Hepatocyte (in vitro differentiated cells): Measurements from ENCODE around the gene RBFOX1. TPM values are rescaled to one million over a fixed set of nuclear protein-coding genes. Genes with fewer than 3 reads are reported as not detected.

Experiments
- DNase-seq: peaks from one replicate; pipeline ENCODE4 v3.0.0-alpha.2; 2016; ENCODE audit warnings: low spot score
- H2AFZ ChIP-seq: fragments of 200-600 bp; sonication (generic); 2 replicates; pipeline ENCODE4 v1.6.0; 2016; ENCODE audit warnings: antibody characterized with exemption, mild to moderate bottlenecking
- H3K27ac ChIP-seq: fragments of 200-600 bp; sonication (generic); 2 replicates; pipeline ENCODE4 v1.5.1; 2016; ENCODE audit warnings: mild to moderate bottlenecking
- H3K27me3 ChIP-seq: fragments of 200-600 bp; sonication (generic); 2 replicates; pipeline ENCODE4 v1.6.1; 2016
- H3K36me3 ChIP-seq: fragments of 200-600 bp; sonication (generic); replicated peaks from 2 replicates; pipeline ENCODE4 v1.5.1; 2016; ENCODE audit warnings: low read depth; ENCODE audit not compliant: insufficient read depth
- H3K4me1 ChIP-seq: fragments of 200-600 bp; sonication (generic); 2 replicates; pipeline ENCODE4 v1.5.1; 2016; ENCODE audit warnings: mild to moderate bottlenecking, moderate library complexity; ENCODE audit not compliant: insufficient read depth
- H3K4me2 ChIP-seq: fragments of 200-600 bp; sonication (generic); 2 replicates; pipeline ENCODE4 v1.6.0; 2016
- H3K4me3 ChIP-seq: fragments of 200-600 bp; sonication (generic); 2 replicates; pipeline ENCODE4 v1.5.1; 2016; ENCODE audit warnings: mild to moderate bottlenecking
- H3K79me2 ChIP-seq: fragments of 200-600 bp; sonication (generic); 2 replicates; pipeline ENCODE4 v1.6.0; 2017; ENCODE audit warnings: mild to moderate bottlenecking
- H3K9me2 ChIP-seq: fragments of 200-600 bp; sonication (generic); replicated peaks from 2 replicates; pipeline ENCODE4 v1.6.0; 2017; ENCODE audit warnings: mild to moderate bottlenecking; ENCODE audit not compliant: insufficient read depth
- H3K9me3 ChIP-seq: fragments of 200-600 bp; sonication (generic); 2 replicates; pipeline ENCODE4 v1.5.1; 2016; ENCODE audit warnings: low read depth, mild to moderate bottlenecking
- H4K20me1 ChIP-seq: fragments of 200-600 bp; sonication (generic); 2 replicates; pipeline ENCODE4 v1.6.0; 2016; ENCODE audit warnings: mild to moderate bottlenecking; ENCODE audit not compliant: insufficient read depth, poor library complexity, severe bottlenecking
- EZH2 ChIP-seq: fragments of 200-600 bp; sonication (generic); IDR thresholded peaks from 2 replicates; pipeline ENCODE4 v1.6.1; 2016; ENCODE audit warnings: antibody characterized with exemption, mild to moderate bottlenecking, borderline replicate concordance
- EZH2phosphoT487 ChIP-seq: fragments of 200-600 bp; sonication (generic); IDR thresholded peaks from one replicate; pipeline ENCODE4 v1.6.1; 2018; ENCODE audit warnings: antibody characterized with exemption, mild to moderate bottlenecking, low read depth, moderate library complexity; ENCODE audit not compliant: unreplicated experiment, severe bottlenecking
- WGBS: methylation state at CpG from one replicate; pipeline ENCODE4 v1.1.6; 2016; ENCODE audit warnings: low lambda C conversion rate; ENCODE audit errors: missing lambda C conversion rate; 5-methylcytosine and 5-hydroxymethylcytosine counted together
- polyA plus RNA-seq: library from polyadenylated mRNA; unstranded; fragments of >200 nt; fragmentation: Nextera tagmentation; extraction: Ambion mirVana; gene quantifications from 2 replicates; pipeline ENCODE4 v1.2.1, GENCODE V29; 2016
- total RNA-seq: library from RNA; depleted of rRNA; stranded (reverse); fragments of >200 nt; gene quantifications from 2 replicates; pipeline ENCODE4 v1.2.3, GENCODE V29; 2014
- TF ChIP-seq, protein P1 (sequence below): fragments of 200-600 bp; sonication (generic); IDR thresholded peaks from 2 replicates; pipeline ENCODE4 v1.5.1; 2016; ENCODE audit warnings: antibody characterized with exemption, mild to moderate bottlenecking; ENCODE audit not compliant: poor library complexity

The RBFOX1 gene
- total and polyA plus RNA-seq, 2 experiments from 2014 or later = 1.00 to 1.2 TPM

GRCh38 chr16:7653746-7654461, 321.3 kb downstream of the RBFOX1 start:
- H3K36me3 ChIP-seq = no peaks in the 10 kb centered on the region
- H2AFZ ChIP-seq = no peak overlapping the region
- no peaks in the 10 kb centered on the region for H3K9me2 ChIP-seq
- H4K20me1 ChIP-seq = no peaks in the 10 kb centered on the region
- no peaks in the 10 kb centered on the region for H3K9me3 ChIP-seq
- no peak for DNase-seq
- H3K79me2 ChIP-seq = no peaks in the 10 kb centered on the region
- H3K4me3 ChIP-seq = no peak overlapping the region
- WGBS = 89% methylated on average over 10 of the region's 32 CpGs
- H3K27me3 ChIP-seq = no peaks in the 10 kb centered on the region
- no peak overlapping the region for H3K4me2 ChIP-seq
- H3K27ac ChIP-seq = no peak overlapping the region
- no peaks in the 10 kb centered on the region for H3K4me1 ChIP-seq
- TF ChIP-seq, protein P1, sequence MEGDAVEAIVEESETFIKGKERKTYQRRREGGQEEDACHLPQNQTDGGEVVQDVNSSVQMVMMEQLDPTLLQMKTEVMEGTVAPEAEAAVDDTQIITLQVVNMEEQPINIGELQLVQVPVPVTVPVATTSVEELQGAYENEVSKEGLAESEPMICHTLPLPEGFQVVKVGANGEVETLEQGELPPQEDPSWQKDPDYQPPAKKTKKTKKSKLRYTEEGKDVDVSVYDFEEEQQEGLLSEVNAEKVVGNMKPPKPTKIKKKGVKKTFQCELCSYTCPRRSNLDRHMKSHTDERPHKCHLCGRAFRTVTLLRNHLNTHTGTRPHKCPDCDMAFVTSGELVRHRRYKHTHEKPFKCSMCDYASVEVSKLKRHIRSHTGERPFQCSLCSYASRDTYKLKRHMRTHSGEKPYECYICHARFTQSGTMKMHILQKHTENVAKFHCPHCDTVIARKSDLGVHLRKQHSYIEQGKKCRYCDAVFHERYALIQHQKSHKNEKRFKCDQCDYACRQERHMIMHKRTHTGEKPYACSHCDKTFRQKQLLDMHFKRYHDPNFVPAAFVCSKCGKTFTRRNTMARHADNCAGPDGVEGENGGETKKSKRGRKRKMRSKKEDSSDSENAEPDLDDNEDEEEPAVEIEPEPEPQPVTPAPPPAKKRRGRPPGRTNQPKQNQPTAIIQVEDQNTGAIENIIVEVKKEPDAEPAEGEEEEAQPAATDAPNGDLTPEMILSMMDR = no peak
- no peak for TF ChIP-seq EZH2phosphoT487
- TF ChIP-seq EZH2 = no peak

DNA sequence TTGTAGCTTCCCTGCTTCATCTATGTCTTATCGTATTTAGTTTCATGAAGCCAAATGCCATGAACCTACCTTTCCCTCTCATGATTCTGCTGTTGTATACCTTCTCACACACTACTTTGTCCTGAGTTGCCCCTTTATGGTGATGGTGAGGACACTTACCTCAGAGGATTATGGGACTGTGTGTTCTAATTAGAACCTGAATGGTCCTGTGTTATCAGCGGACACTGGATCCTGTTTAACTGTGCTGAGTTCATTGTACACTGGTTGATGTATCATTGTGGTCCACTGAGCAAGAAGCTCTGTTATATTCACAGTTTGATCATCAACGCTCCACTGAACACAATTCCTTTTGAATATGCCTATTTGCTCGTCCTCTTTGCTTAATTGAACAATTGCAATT, 343.0 kb downstream of the RBFOX1 start:
- Histone ChIP-seq H3K9me2 (no peaks in the 10 kb centered on the region), H3K4me2 (no peak overlapping the region), H3K27me3 (no peaks in the 10 kb centered on the region), H3K9me3 (no peaks in the 10 kb centered on the region), H4K20me1 (no peaks in the 10 kb centered on the region), H3K4me1 (no peaks in the 10 kb centered on the region), H3K79me2 (no peaks in the 10 kb centered on the region), H3K36me3 (no peaks in the 10 kb centered on the region), H3K27ac (no peak overlapping the region), H2AFZ (no peak overlapping the region), H3K4me3 (no peak overlapping the region)
- WGBS = 91% methylated on average over 4 of the region's 4 CpGs
- no peak for DNase-seq
- TF ChIP-seq, protein P1 = no peak
- no peak for TF ChIP-seq EZH2phosphoT487
- TF ChIP-seq EZH2 = no peak

DNA sequence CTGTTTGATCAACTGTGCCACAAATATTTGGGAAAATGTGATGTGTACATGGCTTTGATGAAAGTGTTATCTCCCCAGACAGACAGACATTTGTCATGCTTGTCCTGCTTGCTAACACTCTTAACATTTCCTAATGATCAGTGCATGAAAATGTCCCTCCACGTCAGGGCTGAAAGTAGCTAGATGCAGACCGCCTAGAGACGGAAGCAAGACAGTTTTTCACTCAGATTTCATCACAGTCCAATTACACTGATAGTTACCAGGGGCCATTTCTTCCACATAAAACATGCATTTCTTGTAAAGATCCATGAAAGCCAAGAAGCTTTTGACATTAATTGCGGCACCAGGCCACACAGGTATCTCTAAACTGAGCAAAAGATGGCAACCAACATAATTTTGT, 347.7 kb downstream of the RBFOX1 start:
- WGBS = 71% methylated on average over 4 of the region's 4 CpGs
- Histone ChIP-seq H3K27ac (no peak overlapping the region), H3K36me3 (no peaks in the 10 kb centered on the region), H2AFZ (no peak overlapping the region), H3K4me3 (no peak overlapping the region), H3K27me3 (peaks cover 6% of the 10 kb centered on the region), H3K79me2 (no peaks in the 10 kb centered on the region), H3K4me1 (no peaks in the 10 kb centered on the region), H3K4me2 (no peak overlapping the region), H4K20me1 (no peaks in the 10 kb centered on the region), H3K9me3 (no peaks in the 10 kb centered on the region), H3K9me2 (no peaks in the 10 kb centered on the region)
- DNase-seq = no peak
- TF ChIP-seq, protein P1 = no peak
- TF ChIP-seq EZH2 = no peak
- TF ChIP-seq EZH2phosphoT487 = no peak

- Histone ChIP-seq H3K27ac (no peak overlapping the region), H3K4me1 (no peaks in the 10 kb centered on the region), H3K4me2 (no peak overlapping the region), H3K27me3 (peaks cover 16% of the 10 kb centered on the region), H2AFZ (no peak overlapping the region), H4K20me1 (no peaks in the 10 kb centered on the region), H3K9me2 (no peaks in the 10 kb centered on the region), H3K36me3 (no peaks in the 10 kb centered on the region), H3K4me3 (no peak overlapping the region), H3K79me2 (no peaks in the 10 kb centered on the region), H3K9me3 (no peaks in the 10 kb centered on the region)
- no peak for DNase-seq
- no peak for TF ChIP-seq EZH2
- TF ChIP-seq EZH2phosphoT487 = no peak
- TF ChIP-seq, protein P1 = no peak
- WGBS = 76% methylated on average over 5 of the region's 5 CpGs
Observed at GRCh38 chr16:7688811-7689210, 356.2 kb downstream of the RBFOX1 start.
